ENCODE results near the gene ZNF91. TPM values are rescaled to one million over a fixed set of nuclear protein-coding genes. Genes with fewer than 3 reads are reported as not detected.
"Not testable (repeated sequence)": the region's sequence is repeated elsewhere in the genome, so short reads cannot be mapped to it uniquely, and the experiment has no call there.

The ZNF91 gene
- total RNA-seq, 1 donor from 2014 or later: 149 TPM

- no peak overlapping the region for H3K4me3 Mint-ChIP-seq (ENCODE audit: low read depth)
- no peak for DNase-seq (ENCODE audit: low spot score, unreplicated experiment)
- no peaks in the 10 kb centered on the region for H3K4me1 Mint-ChIP-seq (ENCODE audit: low read depth)
- peaks cover 60% of the 10 kb centered on the region for H3K9me3 Mint-ChIP-seq (ENCODE audit: low read depth)
- H3K36me3 Mint-ChIP-seq (ENCODE audit: insufficient read depth): peaks cover 2% of the 10 kb centered on the region
- no peak for TF ChIP-seq CTCF (IDR thresholded peaks at IDR 0.05; ENCODE audit: unreplicated experiment)
- H3K27me3 Mint-ChIP-seq: no peaks in the 10 kb centered on the region
- no peak overlapping the region for H3K27ac Mint-ChIP-seq
These were observed 41.7 kb upstream of the ZNF91 start for GRCh38 chr19:23436944-23437343.

GRCh38 chr19:23436318-23436717, 41.0 kb upstream of the ZNF91 start:
- DNase-seq (ENCODE audit: low spot score, unreplicated experiment): no peak
- Mint-ChIP-seq H3K9me3 (ENCODE audit: low read depth) (peaks cover 56% of the 10 kb centered on the region), H3K27ac (no peak overlapping the region), H3K4me1 (ENCODE audit: low read depth) (no peaks in the 10 kb centered on the region), H3K36me3 (ENCODE audit: insufficient read depth) (peaks cover 2% of the 10 kb centered on the region), H3K27me3 (no peaks in the 10 kb centered on the region), H3K4me3 (ENCODE audit: low read depth) (no peak overlapping the region)
- TF ChIP-seq CTCF (IDR thresholded peaks at IDR 0.05; ENCODE audit: unreplicated experiment): peak; percentile 18

- Mint-ChIP-seq H3K27me3 (no peaks in the 10 kb centered on the region), H3K36me3 (ENCODE audit: insufficient read depth) (no peaks in the 10 kb centered on the region), H3K27ac (no peak overlapping the region), H3K9me3 (ENCODE audit: low read depth) (peaks cover 3% of the 10 kb centered on the region), H3K4me3 (ENCODE audit: low read depth) (no peak overlapping the region), H3K4me1 (ENCODE audit: low read depth) (peaks cover 1% of the 10 kb centered on the region)
- DNase-seq (ENCODE audit: low spot score, unreplicated experiment): no peak
- no peak for TF ChIP-seq CTCF (IDR thresholded peaks at IDR 0.05; ENCODE audit: unreplicated experiment)
These were observed 25.6 kb upstream of the ZNF91 start for GRCh38 chr19:23420824-23421223.

GRCh38 chr19:23419261-23419660, 24.0 kb upstream of the ZNF91 start:
- H3K4me1 Mint-ChIP-seq (ENCODE audit: low read depth); H3K4me3 Mint-ChIP-seq (ENCODE audit: low read depth); DNase-seq (ENCODE audit: low spot score, unreplicated experiment); H3K27me3 Mint-ChIP-seq; H3K27ac Mint-ChIP-seq; H3K36me3 Mint-ChIP-seq (ENCODE audit: insufficient read depth); H3K9me3 Mint-ChIP-seq (ENCODE audit: low read depth): not testable (repeated sequence)

GRCh38 chr19:23415561-23416191, 20.4 kb upstream of the ZNF91 start:
- DNase-seq (ENCODE audit: low spot score, unreplicated experiment): peak; percentile 48
- H3K27ac Mint-ChIP-seq: peak overlapping the region; percentile 95
- TF ChIP-seq CTCF (IDR thresholded peaks at IDR 0.05; ENCODE audit: unreplicated experiment): no peak
- no peaks in the 10 kb centered on the region for H3K9me3 Mint-ChIP-seq (ENCODE audit: low read depth)
- peak overlapping the region; percentile 90 for H3K4me3 Mint-ChIP-seq (ENCODE audit: low read depth)
- peaks cover 9% of the 10 kb centered on the region for H3K4me1 Mint-ChIP-seq (ENCODE audit: low read depth)
- H3K36me3 Mint-ChIP-seq (ENCODE audit: insufficient read depth): no peaks in the 10 kb centered on the region
- H3K27me3 Mint-ChIP-seq: no peaks in the 10 kb centered on the region

- peak overlapping the region; percentile 90 for H3K4me3 Mint-ChIP-seq (ENCODE audit: low read depth)
- peak overlapping the region; percentile 95 for H3K27ac Mint-ChIP-seq
- DNase-seq (ENCODE audit: low spot score, unreplicated experiment): no peak
- no peaks in the 10 kb centered on the region for H3K9me3 Mint-ChIP-seq (ENCODE audit: low read depth)
- H3K27me3 Mint-ChIP-seq: no peaks in the 10 kb centered on the region
- no peak for TF ChIP-seq CTCF (IDR thresholded peaks at IDR 0.05; ENCODE audit: unreplicated experiment)
- no peaks in the 10 kb centered on the region for H3K36me3 Mint-ChIP-seq (ENCODE audit: insufficient read depth)
- peaks cover 13% of the 10 kb centered on the region for H3K4me1 Mint-ChIP-seq (ENCODE audit: low read depth)
These were observed 19.8 kb upstream of the ZNF91 start for GRCh38 chr19:23415034-23415433.
